Activated T-helper 1 cell treated with anti-CD3 and anti-CD28 coated beads, Interleukin-2, amount 50 U/mL, for 16 hours (primary cell): ENCODE results near the gene EMILIN1.

Source experiments
- DNase-seq, 2 donors: peaks; one replicate each; pipeline ENCODE4 v3.0.0-alpha.2; 2020; ENCODE audit warnings: low read depth in 1 of 2, low spot score in 1 of 2

EMILIN1 gene

GRCh38 chr2:27079233-27080139 is 1.1 kb downstream of the EMILIN1 start:
- DNase-seq = no peak

- DNase-seq = no peak
Measured at GRCh38 chr2:27080140-27080469, 1.7 kb downstream of the EMILIN1 start.

GRCh38 chr2:27080603-27080936 is 2.2 kb downstream of the EMILIN1 start:
- DNase-seq = no peak

GRCh38 chr2:27081984-27082772 is 3.8 kb downstream of the EMILIN1 start:
- DNase-seq = no peak

- no peak for DNase-seq
Measured at GRCh38 chr2:27082773-27083409, 4.5 kb downstream of the EMILIN1 start.

- DNase-seq = no peak
Measured at GRCh38 chr2:27083410-27084296, 5.2 kb downstream of the EMILIN1 start.

GRCh38 chr2:27084297-27085061 is 6.1 kb downstream of the EMILIN1 start:
- DNase-seq = no peak

- no peak for DNase-seq
Measured at GRCh38 chr2:27085062-27085672, 6.8 kb downstream of the EMILIN1 start.

- DNase-seq = no peak
Measured at GRCh38 chr2:27085673-27086089, 7.3 kb downstream of the EMILIN1 start.

GRCh38 chr2:27086090-27086723 is 7.8 kb downstream of the EMILIN1 start:
- peak; percentile 98 to 99 for DNase-seq

- no peak for DNase-seq
Measured at GRCh38 chr2:27086724-27087593, 8.5 kb downstream of the EMILIN1 start, which contains the start of gene KHK. Gene KHK, plus strand, starts transcription at chr2:27086772. Its CDS starts 488 bp downstream, at chr2:27087260.

GRCh38 chr2:27087823-27088410 is 9.5 kb downstream of the EMILIN1 start:
- DNase-seq = no peak

GRCh38 chr2:27088634-27089033 is 10.2 kb downstream of the EMILIN1 start:
- DNase-seq = no peak

GRCh38 chr2:27089111-27089954 is 10.9 kb downstream of the EMILIN1 start:
- DNase-seq = no peak

- no peak for DNase-seq
Measured at GRCh38 chr2:27091746-27092695, 13.6 kb downstream of the EMILIN1 start.
